ENCODE results near the gene GUCY2F.

Gene GUCY2F

GRCh38 chrX:109399831-109400230, 82.1 kb downstream of the GUCY2F start:
- H3K4me3 ChIP-seq (ENCODE audit: low read length in 2 of 2) = no peak overlapping the region
- H3K4me2 ChIP-seq (ENCODE audit: insufficient read depth, low read length, poor library complexity, severe bottlenecking) = no peak overlapping the region
- H3K36me3 ChIP-seq (replicated peaks in 1 of 2; ENCODE audit: control insufficient read depth in 2 of 2, insufficient read depth in 2 of 2, low read length in 2 of 2) = no peaks in the 10 kb centered on the region
- no peak overlapping the region for H3K23ac ChIP-seq (ENCODE audit: low read depth, low read length, poor library complexity)
- no peak overlapping the region for H2BK15ac ChIP-seq (ENCODE audit: low read length)
- peak; percentile 15 for DNase-seq (ENCODE audit: low spot score)
- H2BK5ac ChIP-seq (ENCODE audit: low read length) = no peak overlapping the region
- no peaks in the 10 kb centered on the region for H3K9me3 ChIP-seq (replicated peaks in 1 of 2; ENCODE audit: control insufficient read depth in 2 of 2, insufficient read depth in 1 of 2, low read depth in 1 of 2, low read length in 2 of 2)
- H3K9ac ChIP-seq (ENCODE audit: low read depth, low read length, poor library complexity) = no peak overlapping the region
- peaks cover 20 to 28% of the 10 kb centered on the region in 2 donors for H3K4me1 ChIP-seq (ENCODE audit: control insufficient read depth in 2 of 2, insufficient read depth in 1 of 2, low read depth in 1 of 2, low read length in 2 of 2)
- no peak overlapping the region for H4K91ac ChIP-seq (ENCODE audit: low read depth, low read length, poor library complexity)
- no CpG with 5 or more reads among the region's 3 CpGs for WGBS, 2 donors (ENCODE audit: extremely low coverage in 2 of 2, insufficient read length in 2 of 2, insufficient replicate concordance in 1 of 2)
- no peak overlapping the region for H3K14ac ChIP-seq (ENCODE audit: low read length)
- no peak overlapping the region for H3K18ac ChIP-seq (ENCODE audit: low read length)
- H2BK120ac ChIP-seq (ENCODE audit: low read depth, low read length) = no peak overlapping the region
- no peak overlapping the region for H2AK5ac ChIP-seq (ENCODE audit: low read depth, low read length)
- no peak overlapping the region for H3K4ac ChIP-seq (ENCODE audit: low read length)
- peak overlapping the region; percentile 93 for H3K27ac ChIP-seq (replicated peaks; ENCODE audit: low read length)
- peak overlapping the region; percentile 30 for H2AFZ ChIP-seq (ENCODE audit: low read length)
- H4K8ac ChIP-seq (ENCODE audit: low read depth, low read length) = no peak overlapping the region
- no peak overlapping the region for H2BK12ac ChIP-seq (ENCODE audit: low read length)
- H3K27me3 ChIP-seq (ENCODE audit: control insufficient read depth in 3 of 3, insufficient read depth in 3 of 3, low read depth in 1 of 3, low read length in 3 of 3) = peaks cover 0 to 3% (median 0%) of the 10 kb centered on the region in 3 experiments
- no peaks in the 10 kb centered on the region for H3K79me1 ChIP-seq (ENCODE audit: low read depth, low read length)

- Histone ChIP-seq H2BK15ac (ENCODE audit: low read length) (no peak overlapping the region), H3K27ac (replicated peaks; ENCODE audit: low read length) (peak overlapping the region; percentile 59)
- no CpG with 5 or more reads among the region's 2 CpGs for WGBS, 2 donors (ENCODE audit: extremely low coverage in 2 of 2, insufficient read length in 2 of 2, insufficient replicate concordance in 1 of 2)
Measured at GRCh38 chrX:109398833-109399232, 83.1 kb downstream of the GUCY2F start.

GRCh38 chrX:109398061-109398460, 83.8 kb downstream of the GUCY2F start:
- no peak overlapping the region for H3K14ac ChIP-seq (ENCODE audit: low read length)
- no peak overlapping the region for H2BK15ac ChIP-seq (ENCODE audit: low read length)
- no peak overlapping the region for H2AK5ac ChIP-seq (ENCODE audit: low read depth, low read length)
- no peaks in the 10 kb centered on the region for H3K79me1 ChIP-seq (ENCODE audit: low read depth, low read length)
- H4K8ac ChIP-seq (ENCODE audit: low read depth, low read length) = no peak overlapping the region
- H3K4me3 ChIP-seq (ENCODE audit: low read length in 2 of 2) = no peak overlapping the region
- no peaks in the 10 kb centered on the region for H3K9me3 ChIP-seq (replicated peaks in 1 of 2; ENCODE audit: control insufficient read depth in 2 of 2, insufficient read depth in 1 of 2, low read depth in 1 of 2, low read length in 2 of 2)
- no CpG with 5 or more reads among the region's 1 CpG for WGBS, 2 donors (ENCODE audit: extremely low coverage in 2 of 2, insufficient read length in 2 of 2, insufficient replicate concordance in 1 of 2)
- H3K23ac ChIP-seq (ENCODE audit: low read depth, low read length, poor library complexity) = no peak overlapping the region
- H3K27ac ChIP-seq (replicated peaks; ENCODE audit: low read length) = no peak overlapping the region
- no peak overlapping the region for H3K4me2 ChIP-seq (ENCODE audit: insufficient read depth, low read length, poor library complexity, severe bottlenecking)
- no peak overlapping the region for H4K91ac ChIP-seq (ENCODE audit: low read depth, low read length, poor library complexity)
- no peak overlapping the region for H3K18ac ChIP-seq (ENCODE audit: low read length)
- H3K36me3 ChIP-seq (replicated peaks in 1 of 2; ENCODE audit: control insufficient read depth in 2 of 2, insufficient read depth in 2 of 2, low read length in 2 of 2) = no peaks in the 10 kb centered on the region
- no peak for DNase-seq (ENCODE audit: low spot score)
- no peak overlapping the region for H3K4ac ChIP-seq (ENCODE audit: low read length)
- no peak overlapping the region for H2BK120ac ChIP-seq (ENCODE audit: low read depth, low read length)
- no peak overlapping the region for H2AFZ ChIP-seq (ENCODE audit: low read length)
- H3K27me3 ChIP-seq (ENCODE audit: control insufficient read depth in 3 of 3, insufficient read depth in 3 of 3, low read depth in 1 of 3, low read length in 3 of 3) = peaks cover 0 to 3% (median 0%) of the 10 kb centered on the region in 3 experiments
- no peak overlapping the region for H3K9ac ChIP-seq (ENCODE audit: low read depth, low read length, poor library complexity)
- no peak overlapping the region for H2BK12ac ChIP-seq (ENCODE audit: low read length)
- H3K4me1 ChIP-seq (ENCODE audit: control insufficient read depth in 2 of 2, insufficient read depth in 1 of 2, low read depth in 1 of 2, low read length in 2 of 2) = peaks cover 22 to 28% of the 10 kb centered on the region in 2 donors
- no peak overlapping the region for H2BK5ac ChIP-seq (ENCODE audit: low read length)

More at GRCh38 chrX:109398833-109399232, 83.1 kb downstream of the GUCY2F start:
- no peak overlapping the region for H3K14ac ChIP-seq (ENCODE audit: low read length)
- no peak overlapping the region for H2BK12ac ChIP-seq (ENCODE audit: low read length)
- no peak overlapping the region for H4K8ac ChIP-seq (ENCODE audit: low read depth, low read length)
- no peaks in the 10 kb centered on the region for H3K36me3 ChIP-seq (replicated peaks in 1 of 2; ENCODE audit: control insufficient read depth in 2 of 2, insufficient read depth in 2 of 2, low read length in 2 of 2)
- no peak overlapping the region for H2AFZ ChIP-seq (ENCODE audit: low read length)
- H3K79me1 ChIP-seq (ENCODE audit: low read depth, low read length) = no peaks in the 10 kb centered on the region
- peaks cover 22 to 28% of the 10 kb centered on the region in 2 donors for H3K4me1 ChIP-seq (ENCODE audit: control insufficient read depth in 2 of 2, insufficient read depth in 1 of 2, low read depth in 1 of 2, low read length in 2 of 2)
- no peak overlapping the region for H3K4ac ChIP-seq (ENCODE audit: low read length)
- no peak overlapping the region for H3K4me2 ChIP-seq (ENCODE audit: insufficient read depth, low read length, poor library complexity, severe bottlenecking)
- H2BK5ac ChIP-seq (ENCODE audit: low read length) = no peak overlapping the region
- peaks cover 0 to 3% (median 0%) of the 10 kb centered on the region in 3 experiments for H3K27me3 ChIP-seq (ENCODE audit: control insufficient read depth in 3 of 3, insufficient read depth in 3 of 3, low read depth in 1 of 3, low read length in 3 of 3)
- no peak overlapping the region for H3K9ac ChIP-seq (ENCODE audit: low read depth, low read length, poor library complexity)
- no peak overlapping the region for H3K18ac ChIP-seq (ENCODE audit: low read length)
- no peak overlapping the region for H2BK120ac ChIP-seq (ENCODE audit: low read depth, low read length)
- H3K9me3 ChIP-seq (replicated peaks in 1 of 2; ENCODE audit: control insufficient read depth in 2 of 2, insufficient read depth in 1 of 2, low read depth in 1 of 2, low read length in 2 of 2) = no peaks in the 10 kb centered on the region
- no peak overlapping the region for H4K91ac ChIP-seq (ENCODE audit: low read depth, low read length, poor library complexity)
- no peak overlapping the region for H3K4me3 ChIP-seq (ENCODE audit: low read length in 2 of 2)
- no peak for DNase-seq (ENCODE audit: low spot score)
- H3K23ac ChIP-seq (ENCODE audit: low read depth, low read length, poor library complexity) = no peak overlapping the region
- no peak overlapping the region for H2AK5ac ChIP-seq (ENCODE audit: low read depth, low read length)

- Histone ChIP-seq H3K18ac (ENCODE audit: low read length) (no peak overlapping the region), H3K27ac (replicated peaks; ENCODE audit: low read length) (no peak overlapping the region), H2AK5ac (ENCODE audit: low read depth, low read length) (no peak overlapping the region), H2AFZ (ENCODE audit: low read length) (no peak overlapping the region), H2BK120ac (ENCODE audit: low read depth, low read length) (no peak overlapping the region), H2BK5ac (ENCODE audit: low read length) (no peak overlapping the region), H3K79me1 (ENCODE audit: low read depth, low read length) (no peaks in the 10 kb centered on the region), H3K4me3 (ENCODE audit: low read length in 2 of 2) (no peak overlapping the region), H3K14ac (ENCODE audit: low read length) (no peak overlapping the region), H3K36me3 (replicated peaks in 1 of 2; ENCODE audit: control insufficient read depth in 2 of 2, insufficient read depth in 2 of 2, low read length in 2 of 2) (no peaks in the 10 kb centered on the region), H2BK15ac (ENCODE audit: low read length) (no peak overlapping the region), H3K4me1 (ENCODE audit: control insufficient read depth in 2 of 2, insufficient read depth in 1 of 2, low read depth in 1 of 2, low read length in 2 of 2) (peaks cover 16 to 17% of the 10 kb centered on the region in 2 donors), H2BK12ac (ENCODE audit: low read length) (peak overlapping the region; percentile 31), H3K27me3 (ENCODE audit: control insufficient read depth in 3 of 3, insufficient read depth in 3 of 3, low read depth in 1 of 3, low read length in 3 of 3) (peaks cover 0 to 3% (median 0%) of the 10 kb centered on the region in 3 experiments), H4K91ac (ENCODE audit: low read depth, low read length, poor library complexity) (no peak overlapping the region), H3K9ac (ENCODE audit: low read depth, low read length, poor library complexity) (no peak overlapping the region), H3K23ac (ENCODE audit: low read depth, low read length, poor library complexity) (no peak overlapping the region), H3K4me2 (ENCODE audit: insufficient read depth, low read length, poor library complexity, severe bottlenecking) (no peak overlapping the region), H4K8ac (ENCODE audit: low read depth, low read length) (no peak overlapping the region), H3K9me3 (replicated peaks in 1 of 2; ENCODE audit: control insufficient read depth in 2 of 2, insufficient read depth in 1 of 2, low read depth in 1 of 2, low read length in 2 of 2) (no peaks in the 10 kb centered on the region), H3K4ac (ENCODE audit: low read length) (no peak overlapping the region)
- WGBS, 2 donors (ENCODE audit: extremely low coverage in 2 of 2, insufficient read length in 2 of 2, insufficient replicate concordance in 1 of 2) = no CpG with 5 or more reads among the region's 1 CpG
- no peak for DNase-seq (ENCODE audit: low spot score)
Measured at GRCh38 chrX:109393859-109394258, 88.0 kb downstream of the GUCY2F start.

Data from neuronal stem cell (in vitro differentiated cells).